ENCODE measurements around the gene ANKFN1.

DNA sequence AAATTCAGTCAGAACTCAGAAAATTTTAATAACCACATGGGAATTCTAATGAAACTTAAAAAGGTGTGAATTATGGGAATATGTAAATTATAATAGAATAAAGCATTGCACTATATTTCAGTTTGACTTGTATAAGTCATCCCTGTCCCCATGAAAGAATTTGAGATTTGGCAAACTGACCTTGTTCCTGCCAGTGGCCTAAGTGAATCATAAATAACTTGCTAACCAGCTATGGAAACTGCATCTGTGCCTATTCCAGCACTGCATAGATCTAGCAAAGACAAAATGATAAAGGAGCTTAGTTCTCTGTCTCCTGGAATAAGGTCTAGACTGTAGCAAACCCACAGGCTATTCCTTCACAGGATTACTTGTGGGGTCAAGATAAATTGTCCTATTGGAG, 333.5 kb downstream of the ANKFN1 start:
- TF ChIP-seq CTCF (IDR thresholded peaks at IDR 0.05), result no peak
- no peak for TF ChIP-seq POLR2A (IDR thresholded peaks at IDR 0.05)
- no peak for TF ChIP-seq POLR2AphosphoS5 (IDR thresholded peaks at IDR 0.05)

Measured in breast epithelium (tissue), 3 donors.